PC-9 (cell line): Measurements from ENCODE around the gene L3MBTL1.
A peak's percentile ranks its signal among the peaks of the same experiment; 100 is the strongest.

ENCODE experiments used
- CTCF ChIP-seq: fragments of 200-600 bp; sonication (generic); conservative IDR thresholded peaks from 2 replicates; pipeline ENCODE4 v1.6.1; 2017; ENCODE audit warnings: mixed run types, antibody characterized with exemption, mild to moderate bottlenecking, moderate library complexity
- EZH2 ChIP-seq: fragments of 200-600 bp; sonication (generic); IDR thresholded peaks from 2 replicates; pipeline ENCODE4 v1.8.0; 2017; ENCODE audit warnings: antibody characterized with exemption, low read depth

GRCh38 chr20:43537921-43538877 is 30.7 kb downstream of the L3MBTL1 start:
- TF ChIP-seq CTCF (peak; percentile 98), EZH2 (no peak)
